ENCODE measurements around the gene GREB1L. TPM values are rescaled to one million over a fixed set of nuclear protein-coding genes. Genes with fewer than 3 reads are reported as not detected.
A peak's percentile ranks its signal among the peaks of the same experiment; 100 is the strongest.

GREB1L gene
- total RNA-seq, 1 donor from 2014 or later, result 0.79 TPM

DNA sequence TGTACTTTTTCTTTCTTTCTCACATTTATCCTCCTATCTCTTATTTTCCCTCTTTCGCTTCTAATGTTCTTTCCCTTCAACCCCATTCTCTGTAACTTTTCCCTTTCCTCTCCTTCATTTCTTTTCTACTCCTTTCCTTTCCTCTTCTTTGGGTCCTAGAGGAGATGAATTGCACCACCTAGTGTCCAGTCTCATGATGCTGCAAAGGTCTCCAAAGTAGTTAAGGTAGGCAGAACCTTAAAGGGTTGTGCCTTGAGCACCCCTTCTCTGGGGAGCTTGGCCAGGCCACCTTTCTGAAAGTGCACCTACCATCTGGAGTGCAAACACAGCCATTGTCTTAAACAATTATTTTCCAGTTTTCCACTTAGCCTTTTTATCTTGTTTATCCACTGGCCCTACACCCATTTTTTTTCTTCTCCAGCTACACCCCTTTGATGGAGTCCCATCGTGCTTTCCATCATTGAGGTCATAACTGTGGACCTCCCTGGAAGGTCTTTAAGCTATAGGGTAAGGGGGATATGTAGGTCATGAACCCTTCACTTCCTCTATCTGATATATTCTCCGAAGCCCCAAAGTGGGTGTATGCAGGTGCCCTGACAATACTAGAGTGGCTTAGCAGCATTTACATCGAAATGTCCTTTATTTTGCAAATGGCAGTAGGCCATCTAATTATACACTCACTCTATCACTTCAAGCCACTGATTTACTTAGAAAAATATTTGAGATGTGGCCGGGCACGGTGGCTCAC is 202.6 kb downstream of the GREB1L start:
- H3K36me3 ChIP-seq (ENCODE audit: control insufficient read depth, insufficient read depth, low read length), result no peaks in the 10 kb centered on the region
- no peak overlapping the region for H3K4me3 ChIP-seq (ENCODE audit: low read depth, low read length)
- FAIRE-seq (no peak), DNase-seq (ENCODE audit: low read depth) (peak; percentile 72)
- H3K27me3 ChIP-seq (ENCODE audit: control insufficient read depth, insufficient read depth, low read length), result no peaks in the 10 kb centered on the region
- TF ChIP-seq CTCF (IDR thresholded peaks at IDR 0.05; ENCODE audit: insufficient read depth, low read length, severe bottlenecking), result peak; percentile 77

DNA sequence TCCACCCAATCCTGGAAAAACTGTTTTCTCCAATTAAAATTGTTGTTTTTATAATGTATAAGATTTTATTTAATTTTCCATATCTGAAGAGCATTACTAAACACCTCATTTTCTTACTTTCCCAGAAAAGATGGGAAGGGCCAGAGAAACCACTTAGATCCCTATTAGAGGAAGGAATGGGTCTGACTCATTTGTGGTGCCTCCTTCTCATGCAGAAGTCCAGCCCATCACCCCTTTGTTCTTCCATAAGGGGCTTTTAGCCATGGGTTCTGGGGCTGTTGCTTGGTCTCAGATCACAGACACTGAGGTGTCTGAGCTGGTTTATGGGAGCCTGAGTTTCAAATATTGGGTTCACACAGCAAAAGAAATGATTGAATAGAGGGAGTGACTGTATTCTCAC is 206.3 kb downstream of the GREB1L start:
- no peak overlapping the region for H3K4me3 ChIP-seq (ENCODE audit: low read depth, low read length)
- DNase-seq (ENCODE audit: low read depth) (no peak), FAIRE-seq (no peak)
- TF ChIP-seq CTCF (IDR thresholded peaks at IDR 0.05; ENCODE audit: insufficient read depth, low read length, severe bottlenecking), result no peak
- H3K27me3 ChIP-seq (ENCODE audit: control insufficient read depth, insufficient read depth, low read length), result no peaks in the 10 kb centered on the region
- no peaks in the 10 kb centered on the region for H3K36me3 ChIP-seq (ENCODE audit: control insufficient read depth, insufficient read depth, low read length)

DNA sequence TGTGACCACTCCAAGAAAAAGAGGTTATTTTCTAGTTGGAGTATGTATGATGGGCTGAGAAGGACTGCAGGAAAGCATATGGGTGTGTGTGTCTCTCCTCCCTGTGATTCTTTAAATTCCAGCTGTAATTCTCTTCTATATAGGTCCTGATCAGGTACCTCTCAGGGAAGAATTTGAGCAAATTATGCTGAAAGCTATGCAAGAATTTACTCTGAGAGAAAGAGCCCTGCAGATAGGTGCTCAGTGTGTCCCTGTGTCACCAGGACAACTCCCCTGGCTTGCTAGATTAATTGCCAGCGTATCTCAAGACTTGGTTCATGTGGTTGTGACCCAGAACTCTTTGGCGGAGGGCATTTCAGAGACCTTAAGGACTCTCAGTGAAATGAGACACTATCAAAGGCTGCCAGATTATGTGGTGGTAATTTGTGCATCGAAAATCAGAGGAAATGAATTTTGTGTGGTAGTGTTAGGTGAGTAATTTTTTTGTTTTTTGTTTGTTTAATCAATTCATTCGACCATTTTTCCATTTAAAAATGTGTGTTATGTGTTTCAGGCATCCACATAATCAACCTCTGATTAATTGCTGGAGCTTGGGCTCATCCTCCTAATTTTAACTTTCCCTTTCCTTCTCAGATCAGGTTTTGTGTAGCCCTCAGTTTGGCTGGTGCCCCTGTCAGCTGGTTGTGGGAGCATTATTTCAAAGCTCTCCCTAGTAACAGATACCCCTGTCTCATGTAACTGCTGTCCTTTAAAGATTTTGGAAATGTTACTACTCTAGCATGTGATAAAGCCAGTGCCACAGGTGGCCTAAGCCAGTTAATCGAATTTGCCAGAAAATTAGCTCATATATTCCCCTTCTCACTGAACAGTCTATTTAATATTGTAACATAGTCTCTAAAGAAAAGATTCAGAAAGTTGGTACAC is 207.6 kb downstream of the GREB1L start:
- no peak for FAIRE-seq
- Histone ChIP-seq H3K4me3 (ENCODE audit: low read depth, low read length) (no peak overlapping the region), H3K36me3 (ENCODE audit: control insufficient read depth, insufficient read depth, low read length) (no peaks in the 10 kb centered on the region), H3K27me3 (ENCODE audit: control insufficient read depth, insufficient read depth, low read length) (no peaks in the 10 kb centered on the region)
- DNase-seq (ENCODE audit: low read depth), result no peak
- no peak for TF ChIP-seq CTCF (IDR thresholded peaks at IDR 0.05; ENCODE audit: insufficient read depth, low read length, severe bottlenecking)

GRCh38 chr18:21450503-21450902 is 208.5 kb downstream of the GREB1L start:
- DNase-seq (ENCODE audit: low read depth) (no peak), FAIRE-seq (no peak)
- no peaks in the 10 kb centered on the region for H3K36me3 ChIP-seq (ENCODE audit: control insufficient read depth, insufficient read depth, low read length)
- no peaks in the 10 kb centered on the region for H3K27me3 ChIP-seq (ENCODE audit: control insufficient read depth, insufficient read depth, low read length)
- H3K4me3 ChIP-seq (ENCODE audit: low read depth, low read length), result no peak overlapping the region
- no peak for TF ChIP-seq CTCF (IDR thresholded peaks at IDR 0.05; ENCODE audit: insufficient read depth, low read length, severe bottlenecking)

GRCh38 chr18:21450913-21451312 is 208.9 kb downstream of the GREB1L start:
- DNase-seq (ENCODE audit: low read depth) (peak; percentile 18), FAIRE-seq (no peak)
- TF ChIP-seq CTCF (IDR thresholded peaks at IDR 0.05; ENCODE audit: insufficient read depth, low read length, severe bottlenecking), result no peak
- H3K4me3 ChIP-seq (ENCODE audit: low read depth, low read length), result no peak overlapping the region
- H3K27me3 ChIP-seq (ENCODE audit: control insufficient read depth, insufficient read depth, low read length), result no peaks in the 10 kb centered on the region
- no peaks in the 10 kb centered on the region for H3K36me3 ChIP-seq (ENCODE audit: control insufficient read depth, insufficient read depth, low read length)

All from bronchial epithelial cell (primary cell).